ENCODE data around the gene ADH4.

- TF ChIP-seq POLR2AphosphoS5 (IDR thresholded peaks at IDR 0.05; ENCODE audit: low read depth, low read length): no peak
- TF ChIP-seq POLR2A (IDR thresholded peaks at IDR 0.05; ENCODE audit: low read depth, low read length): no peak
- TF ChIP-seq TAF1 (IDR thresholded peaks at IDR 0.05; ENCODE audit: borderline replicate concordance, low read depth, low read length): no peak
These were observed 23.1 kb downstream of the ADH4 start for GRCh38 chr4:99121008-99121407.
